Measurements from ENCODE around the gene THAP5. TPM values are rescaled to one million over a fixed set of nuclear protein-coding genes. Genes with fewer than 3 reads are reported as not detected.

Gene THAP5
- total RNA-seq, 2 experiments from 2014 or later = 23.5 to 33.8 TPM

DNA sequence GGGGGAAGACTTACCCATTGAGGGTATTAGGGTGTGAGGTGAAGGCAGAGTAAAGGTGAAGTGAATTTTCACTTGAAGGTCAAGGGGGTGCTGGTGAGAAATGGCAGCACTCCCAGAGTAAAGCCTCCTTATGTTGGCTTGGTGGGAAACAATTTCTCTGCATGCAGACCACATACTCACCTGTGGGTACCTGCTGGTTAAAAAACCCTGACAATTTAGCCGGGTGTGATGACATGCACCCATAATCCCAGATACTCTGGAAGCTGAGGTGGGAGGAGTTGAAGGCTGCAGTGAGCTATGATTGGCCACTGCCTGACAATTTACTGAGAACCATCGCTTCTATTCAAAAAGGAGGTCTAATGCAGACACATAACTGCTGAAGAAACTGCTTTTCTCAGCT, 5.7 kb upstream of the THAP5 start:
- Histone ChIP-seq H3K4me3 (ENCODE audit: low read depth, low read length, poor library complexity, severe bottlenecking) (no peak overlapping the region), H3K27ac (ENCODE audit: low read depth, low read length, poor library complexity, severe bottlenecking) (no peak overlapping the region), H3K36me3 (ENCODE audit: insufficient read depth, low read length) (peaks cover 70% of the 10 kb centered on the region), H3K4me1 (ENCODE audit: insufficient read depth, low read length, poor library complexity, severe bottlenecking) (peaks cover 12% of the 10 kb centered on the region), H3K9me2 (ENCODE audit: insufficient read depth, low read length) (no peaks in the 10 kb centered on the region), H2AFZ (ENCODE audit: low read length) (no peak overlapping the region), H3K79me2 (ENCODE audit: insufficient read depth, low read depth, low read length) (peaks cover 39% of the 10 kb centered on the region), H3K9me3 (ENCODE audit: low read length) (peaks cover 4% of the 10 kb centered on the region; the same call in 1 of the 2 replicates), H3K4me2 (ENCODE audit: low read length) (no peak overlapping the region), H4K20me1 (ENCODE audit: insufficient read depth, low read length) (peaks cover 7% of the 10 kb centered on the region; the same call in 1 of the 2 replicates)
- intact Hi-C loops (cut with micrococcal nuclease; ENCODE audit: unreplicated experiment) = no loop called here
- TF ChIP-seq, protein P1, sequence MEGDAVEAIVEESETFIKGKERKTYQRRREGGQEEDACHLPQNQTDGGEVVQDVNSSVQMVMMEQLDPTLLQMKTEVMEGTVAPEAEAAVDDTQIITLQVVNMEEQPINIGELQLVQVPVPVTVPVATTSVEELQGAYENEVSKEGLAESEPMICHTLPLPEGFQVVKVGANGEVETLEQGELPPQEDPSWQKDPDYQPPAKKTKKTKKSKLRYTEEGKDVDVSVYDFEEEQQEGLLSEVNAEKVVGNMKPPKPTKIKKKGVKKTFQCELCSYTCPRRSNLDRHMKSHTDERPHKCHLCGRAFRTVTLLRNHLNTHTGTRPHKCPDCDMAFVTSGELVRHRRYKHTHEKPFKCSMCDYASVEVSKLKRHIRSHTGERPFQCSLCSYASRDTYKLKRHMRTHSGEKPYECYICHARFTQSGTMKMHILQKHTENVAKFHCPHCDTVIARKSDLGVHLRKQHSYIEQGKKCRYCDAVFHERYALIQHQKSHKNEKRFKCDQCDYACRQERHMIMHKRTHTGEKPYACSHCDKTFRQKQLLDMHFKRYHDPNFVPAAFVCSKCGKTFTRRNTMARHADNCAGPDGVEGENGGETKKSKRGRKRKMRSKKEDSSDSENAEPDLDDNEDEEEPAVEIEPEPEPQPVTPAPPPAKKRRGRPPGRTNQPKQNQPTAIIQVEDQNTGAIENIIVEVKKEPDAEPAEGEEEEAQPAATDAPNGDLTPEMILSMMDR (conservative IDR thresholded peaks at IDR 0.05; ENCODE audit: low read length) = no peak
- no peak for TF ChIP-seq EZH2phosphoT487 (IDR thresholded peaks at IDR 0.05; ENCODE audit: borderline replicate concordance, low read depth, low read length)
- CTCF ChIA-PET (ENCODE audit: unreplicated experiment) = no interaction called here
- no peak for DNase-seq (ENCODE audit: low spot score)
- no TSS peak for BruUV-seq (replicated peaks)
- POLR2A ChIA-PET = interaction anchor here (0.7 to 2.0 kb wide), 3 partner anchors 17 to 684 kb away, joined by 4 to 6 read pairs (median 5); no protein-coding TSS in a partner anchor

DNA sequence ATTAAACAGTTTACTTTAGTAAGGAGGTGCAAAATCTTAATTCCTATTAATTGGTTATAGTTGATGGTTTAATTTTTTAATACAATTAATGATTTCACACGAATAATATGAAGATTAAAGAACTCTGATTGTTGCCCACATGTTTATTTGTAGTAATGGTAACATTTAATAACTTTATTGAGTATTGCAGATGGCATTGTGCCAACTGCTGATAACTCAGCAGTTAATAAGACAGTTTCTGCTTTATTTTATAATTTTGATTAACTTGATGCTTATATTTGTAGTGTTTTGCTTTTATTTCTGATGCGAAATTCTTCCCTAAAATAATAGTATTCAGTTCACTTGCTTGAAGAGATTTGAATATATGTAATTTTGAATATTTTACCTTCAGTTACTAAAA, 3.0 kb upstream of the THAP5 start:
- H3K9me2 ChIP-seq (ENCODE audit: insufficient read depth, low read length) = no peaks in the 10 kb centered on the region
- POLR2A ChIA-PET = interaction anchor here (1.3 kb wide), 1 partner anchor 21 kb away, joined by 3 read pairs; no protein-coding TSS in a partner anchor
- peaks cover 22% of the 10 kb centered on the region for H3K4me1 ChIP-seq (ENCODE audit: insufficient read depth, low read length, poor library complexity, severe bottlenecking)
- H2AFZ ChIP-seq (ENCODE audit: low read length) = no peak overlapping the region
- no peak for DNase-seq (ENCODE audit: low spot score)
- peaks cover 55% of the 10 kb centered on the region for H3K79me2 ChIP-seq (ENCODE audit: insufficient read depth, low read depth, low read length)
- peaks cover 7% of the 10 kb centered on the region; the same call in 1 of the 2 replicates for H4K20me1 ChIP-seq (ENCODE audit: insufficient read depth, low read length)
- peaks cover 54% of the 10 kb centered on the region for H3K36me3 ChIP-seq (ENCODE audit: insufficient read depth, low read length)
- H3K4me3 ChIP-seq (ENCODE audit: low read depth, low read length, poor library complexity, severe bottlenecking) = no peak overlapping the region
- CTCF ChIA-PET (ENCODE audit: unreplicated experiment) = no interaction called here
- TF ChIP-seq EZH2phosphoT487 (IDR thresholded peaks at IDR 0.05; ENCODE audit: borderline replicate concordance, low read depth, low read length) = no peak
- TF ChIP-seq, protein P1 (conservative IDR thresholded peaks at IDR 0.05; ENCODE audit: low read length) = no peak
- 0 out of 2 replicates have a peak, but pooled peaks cover 2% of the 10 kb centered on the region for H3K9me3 ChIP-seq (ENCODE audit: low read length)
- intact Hi-C loops (cut with micrococcal nuclease; ENCODE audit: unreplicated experiment) = no loop called here
- H3K27ac ChIP-seq (ENCODE audit: low read depth, low read length, poor library complexity, severe bottlenecking) = no peak overlapping the region
- H3K4me2 ChIP-seq (ENCODE audit: low read length) = 0 out of 2 replicates have a peak overlapping the region, but pooled peaks have one; percentile 2
- BruUV-seq (replicated peaks) = no TSS peak

DNA sequence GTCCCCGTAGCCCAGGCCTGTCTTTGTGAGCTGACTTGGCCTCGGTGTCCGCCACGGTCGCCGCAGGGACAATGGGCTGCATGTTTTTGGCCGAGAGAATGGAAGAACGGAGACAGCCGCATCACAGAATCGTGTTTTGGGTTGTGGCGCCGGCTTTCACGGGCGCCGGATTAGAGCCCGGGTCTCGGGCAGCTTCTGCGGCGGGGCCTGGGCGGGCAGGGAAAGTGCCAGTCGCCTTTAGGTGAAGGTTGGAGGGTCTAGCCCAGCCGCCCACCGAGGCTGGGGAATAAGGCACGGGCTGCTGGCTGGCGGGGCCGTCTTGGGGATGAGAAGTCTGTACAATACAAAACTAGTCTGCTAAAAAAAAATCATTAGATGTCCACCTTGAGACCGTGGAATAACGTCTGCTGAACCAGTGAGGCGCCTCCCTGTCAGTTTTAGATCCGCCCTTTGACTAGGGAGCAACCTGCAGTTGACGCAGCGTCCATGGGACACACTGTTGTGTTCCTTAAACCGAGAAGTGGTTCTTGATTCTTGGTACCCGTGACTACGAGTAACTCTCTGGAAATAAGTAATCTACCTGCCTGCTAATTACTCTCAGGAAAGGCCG, 745 bp upstream of the THAP5 start:
- H3K4me3 ChIP-seq (ENCODE audit: low read depth, low read length, poor library complexity, severe bottlenecking) = peak overlapping the region; percentile 81
- peak overlapping the region; percentile 96 for H3K4me2 ChIP-seq (ENCODE audit: low read length)
- H2AFZ ChIP-seq (ENCODE audit: low read length) = peak overlapping the region; percentile 24; the same call in 1 of the 2 replicates
- TF ChIP-seq, protein P1 (conservative IDR thresholded peaks at IDR 0.05; ENCODE audit: low read length) = no peak
- no peak for TF ChIP-seq EZH2phosphoT487 (IDR thresholded peaks at IDR 0.05; ENCODE audit: borderline replicate concordance, low read depth, low read length)
- peaks cover 7% of the 10 kb centered on the region; the same call in 1 of the 2 replicates for H4K20me1 ChIP-seq (ENCODE audit: insufficient read depth, low read length)
- peaks cover 26% of the 10 kb centered on the region for H3K4me1 ChIP-seq (ENCODE audit: insufficient read depth, low read length, poor library complexity, severe bottlenecking)
- H3K36me3 ChIP-seq (ENCODE audit: insufficient read depth, low read length) = peaks cover 62% of the 10 kb centered on the region
- peaks cover 12% of the 10 kb centered on the region; the same call in 1 of the 2 replicates for H3K9me3 ChIP-seq (ENCODE audit: low read length)
- intact Hi-C loops (cut with micrococcal nuclease; ENCODE audit: unreplicated experiment) = no loop called here
- DNase-seq (ENCODE audit: low spot score) = peak; percentile 58
- H3K79me2 ChIP-seq (ENCODE audit: insufficient read depth, low read depth, low read length) = peaks cover 76% of the 10 kb centered on the region
- H3K9me2 ChIP-seq (ENCODE audit: insufficient read depth, low read length) = no peaks in the 10 kb centered on the region
- POLR2A ChIA-PET = interaction anchor here (0.9 to 2.5 kb wide), 7 partner anchors 10 to 69 kb away, joined by 3 to 24 read pairs (median 5); partner anchors contain the start of gene PNPLA8
- CTCF ChIA-PET (ENCODE audit: unreplicated experiment) = interaction anchor here (0.6 kb wide), 1 partner anchor 18 kb away, joined by 5 read pairs; no protein-coding TSS in a partner anchor
- peak overlapping the region; percentile 89 for H3K27ac ChIP-seq (ENCODE audit: low read depth, low read length, poor library complexity, severe bottlenecking)
- no TSS peak for BruUV-seq (replicated peaks)
